CD14-positive monocyte (primary cell): ENCODE measurements around the gene SNX11. TPM values are rescaled to one million over a fixed set of nuclear protein-coding genes. Genes with fewer than 3 reads are reported as not detected.

Experiments
- DNase-seq, 3 donors: peaks; one replicate each; pipeline ENCODE4 v3.0.0-alpha.2; 2011 to 2022
- H2AFZ ChIP-seq: 2 replicates; pipeline ENCODE4 v1.6.0; 2012; ENCODE audit warnings: mild to moderate bottlenecking, low read depth, low read length, inconsistent platforms; ENCODE audit not compliant: insufficient read depth, poor library complexity, severe bottlenecking
- H3K27ac ChIP-seq, 2 donors: 1 replicate in 1 of 2; 2 replicates in 1 of 2; pipeline ENCODE4 v1.5.1; 2012 to 2013; ENCODE audit warnings: low read length in 2 of 2, control low read depth in 1 of 2, inconsistent platforms in 1 of 2, low read depth in 1 of 2, mild to moderate bottlenecking in 1 of 2
- H3K27me3 ChIP-seq, 2 donors: one replicate each; pipeline versions ENCODE4 v1.6.0 to v1.6.1; 2011 to 2013; ENCODE audit warnings: low read length in 2 of 2; ENCODE audit not compliant: control insufficient read depth in 2 of 2, insufficient read depth in 2 of 2
- H3K36me3 ChIP-seq, 2 donors: replicated peaks in 1 of 2; 1 replicate in 1 of 2; 2 replicates in 1 of 2; pipeline versions ENCODE4 v1.5.1 to v1.6.1; 2012 to 2013; ENCODE audit warnings: low read length in 2 of 2, control low read depth in 1 of 2, inconsistent platforms in 1 of 2, mild to moderate bottlenecking in 1 of 2; ENCODE audit not compliant: insufficient read depth in 2 of 2, control insufficient read depth in 1 of 2
- H3K4me1 ChIP-seq, 2 donors: 1 replicate in 1 of 2; 2 replicates in 1 of 2; pipeline versions ENCODE4 v1.5.1 to v1.6.1; 2012 to 2013; ENCODE audit warnings: low read length in 2 of 2, control low read depth in 1 of 2, inconsistent platforms in 1 of 2, mild to moderate bottlenecking in 1 of 2, moderate library complexity in 1 of 2; ENCODE audit not compliant: insufficient read depth in 2 of 2, control insufficient read depth in 1 of 2
- H3K4me2 ChIP-seq: replicated peaks from 2 replicates; pipeline ENCODE3; 2012; ENCODE audit warnings: low read length, moderate library complexity, mild to moderate bottlenecking; ENCODE audit not compliant: poor library complexity, severe bottlenecking; ENCODE audit errors: extremely low read depth
- H3K4me3 ChIP-seq, 3 experiments: fragments of 200-600 bp in 1 of 3; sonication (generic) in 1 of 3; replicated peaks in 1 of 3; 1 replicate in 2 of 3; 2 replicates in 1 of 3; pipeline ENCODE4 v1.5.1; 2011 to 2013; ENCODE audit warnings: low read length in 3 of 3, mild to moderate bottlenecking in 3 of 3, control low read depth in 2 of 3, low read depth in 2 of 3, inconsistent platforms in 1 of 3, moderate library complexity in 1 of 3
- H3K79me2 ChIP-seq: 2 replicates; pipeline ENCODE4 v1.6.0; 2012; ENCODE audit warnings: mild to moderate bottlenecking, control low read depth, inconsistent platforms, low read length, moderate library complexity; ENCODE audit not compliant: insufficient read depth
- H3K9ac ChIP-seq: 2 replicates; pipeline ENCODE4 v1.6.0; 2017; ENCODE audit warnings: low read length, mild to moderate bottlenecking; ENCODE audit not compliant: insufficient read depth, poor library complexity, severe bottlenecking
- H3K9me3 ChIP-seq, 2 donors: replicated peaks in 1 of 2; 1 replicate in 1 of 2; 2 replicates in 1 of 2; pipeline versions ENCODE4 v1.5.1 to v1.6.1; 2012 to 2013; ENCODE audit warnings: low read length in 2 of 2, control low read depth in 1 of 2; ENCODE audit not compliant: control insufficient read depth in 1 of 2, insufficient read depth in 1 of 2
- H4K20me1 ChIP-seq: 2 replicates; pipeline ENCODE4 v1.6.0; 2012; ENCODE audit warnings: mild to moderate bottlenecking, low read length, control low read depth, moderate library complexity; ENCODE audit not compliant: insufficient read depth
- H3K27ac Mint-ChIP-seq, 7 donors: one replicate each; pipeline ENCODE4 v1.8.0; 2020; ENCODE audit warnings: mild to moderate bottlenecking in 7 of 7, mixed read lengths in 7 of 7, moderate library complexity in 6 of 7, inconsistent platforms in 2 of 7
- H3K27me3 Mint-ChIP-seq, 3 donors: one replicate each; pipeline ENCODE4 v1.8.0; 2021 to 2022; ENCODE audit warnings: low read depth in 3 of 3, mild to moderate bottlenecking in 3 of 3, mixed read lengths in 3 of 3, moderate library complexity in 3 of 3, inconsistent platforms in 1 of 3
- H3K36me3 Mint-ChIP-seq, 2 donors: one replicate each; pipeline ENCODE4 v1.8.0; 2020; ENCODE audit warnings: mixed read lengths in 2 of 2, inconsistent platforms in 1 of 2, mild to moderate bottlenecking in 1 of 2
- H3K4me1 Mint-ChIP-seq: one replicate; pipeline ENCODE4 v1.8.0; 2020; ENCODE audit warnings: mild to moderate bottlenecking, mixed read lengths
- H3K4me3 Mint-ChIP-seq, 2 donors: one replicate each; pipeline ENCODE4 v1.8.0; 2020; ENCODE audit warnings: mild to moderate bottlenecking in 2 of 2, mixed read lengths in 2 of 2, moderate library complexity in 1 of 2
- H3K9me3 Mint-ChIP-seq, 7 donors: one replicate each; pipeline ENCODE4 v1.8.0; 2020 to 2022; ENCODE audit warnings: mixed read lengths in 7 of 7, mild to moderate bottlenecking in 6 of 7, moderate library complexity in 6 of 7, inconsistent platforms in 2 of 7
- CTCF ChIP-seq: fragments of 200-600 bp; IDR thresholded peaks from one replicate; pipeline ENCODE4 v1.8.0; 2022; ENCODE audit warnings: antibody characterized with exemption, mild to moderate bottlenecking
- WGBS: methylation state at CpG from one replicate; pipeline ENCODE4 v1.1.5; 2013; ENCODE audit warnings: missing lambda C conversion rate; ENCODE audit not compliant: insufficient coverage; 5-methylcytosine and 5-hydroxymethylcytosine counted together
- intact Hi-C, 2 donors: fragments of 100-400 bp; cut with micrococcal nuclease; formaldehyde crosslinking; loops; one replicate each; pipeline versions ENCODE4 v1.15.0 to v1.15.1; 2023
- polyA plus RNA-seq, 3 donors: library from polyadenylated mRNA; depleted of rRNA in 1 of 3; unstranded in 2 of 3; stranded (reverse) in 1 of 3; fragments of 300-500 nt in 2 of 3; fragments of >200 nt in 1 of 3; fragmentation: Illumina TruSeq in 2 of 3; gene quantifications; 1 replicate in 2 of 3; 2 replicates in 1 of 3; pipeline ENCODE4 v1.2.3, GENCODE V29; 2012 to 2021

Gene SNX11
- polyA plus RNA-seq, 3 donors, result 34.3 to 49.3 (median 48.4) TPM

GRCh38 chr17:48155889-48156611, 48.5 kb downstream of the SNX11 start:
- peak overlapping the region in 1 of 7 donors; percentile 6 for H3K27ac Mint-ChIP-seq
- no peak overlapping the region for H2AFZ ChIP-seq
- H3K4me3 Mint-ChIP-seq, result peak overlapping the region in 1 of 2 donors; percentile 70
- peaks cover 5 to 19% of the 10 kb centered on the region in 2 donors for H3K27me3 ChIP-seq
- no peak overlapping the region for H3K27ac ChIP-seq
- H3K36me3 ChIP-seq, result no peaks in the 10 kb centered on the region
- no peaks in the 10 kb centered on the region for H3K4me1 ChIP-seq
- H3K4me2 ChIP-seq, result no peak overlapping the region
- H3K9me3 ChIP-seq, result no peaks in the 10 kb centered on the region
- no peak overlapping the region for H3K4me3 ChIP-seq
- peaks cover 16 to 33% (median 24%) of the 10 kb centered on the region in 3 donors for H3K27me3 Mint-ChIP-seq
- H3K36me3 Mint-ChIP-seq, result no peaks in the 10 kb centered on the region
- no peaks in the 10 kb centered on the region for H3K79me2 ChIP-seq
- no peak for TF ChIP-seq CTCF
- intact Hi-C loops, result no loop called here
- no peak for DNase-seq
- H3K4me1 Mint-ChIP-seq, result peaks cover 15% of the 10 kb centered on the region
- H3K9me3 Mint-ChIP-seq, result no peaks in the 10 kb centered on the region
- WGBS, result 16% methylated on average over 12 of the region's 21 CpGs
- H3K9ac ChIP-seq, result peak overlapping the region; percentile 10
- H4K20me1 ChIP-seq, result no peaks in the 10 kb centered on the region

DNA sequence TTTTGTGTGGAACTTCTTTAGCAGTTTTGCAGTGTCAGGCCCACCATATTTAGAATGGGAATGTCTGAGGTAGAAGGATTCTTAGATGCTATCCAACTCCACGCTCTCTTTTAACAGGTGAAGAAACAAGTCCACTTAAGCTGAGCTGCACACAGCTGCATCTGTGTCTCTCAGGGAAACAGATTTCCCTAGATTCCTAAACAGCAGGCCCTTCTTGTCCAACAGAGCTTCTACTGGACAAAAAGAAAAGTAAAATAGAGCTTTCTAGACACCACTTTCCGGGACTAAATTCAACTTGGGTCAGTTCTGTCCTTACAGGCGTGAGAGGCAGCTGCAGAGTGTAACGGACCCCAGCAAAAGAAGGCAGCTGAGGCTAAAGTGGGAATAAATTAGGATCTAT, 51.7 kb downstream of the SNX11 start:
- no peak overlapping the region for H3K27ac ChIP-seq
- 88% methylated on average over 3 of the region's 4 CpGs for WGBS
- peaks cover 14% of the 10 kb centered on the region for H3K4me1 Mint-ChIP-seq
- no peaks in the 10 kb centered on the region for H3K9me3 Mint-ChIP-seq
- no peaks in the 10 kb centered on the region for H3K79me2 ChIP-seq
- no peak for DNase-seq
- no peaks in the 10 kb centered on the region for H3K9me3 ChIP-seq
- H3K27ac Mint-ChIP-seq, result no peak overlapping the region
- intact Hi-C loops, result no loop called here
- H3K27me3 Mint-ChIP-seq, result peaks cover 12 to 24% (median 21%) of the 10 kb centered on the region in 3 donors
- H3K4me1 ChIP-seq, result no peaks in the 10 kb centered on the region
- H4K20me1 ChIP-seq, result no peaks in the 10 kb centered on the region
- H2AFZ ChIP-seq, result no peak overlapping the region
- H3K4me2 ChIP-seq, result no peak overlapping the region
- no peaks in the 10 kb centered on the region for H3K36me3 ChIP-seq
- no peak for TF ChIP-seq CTCF
- no peak overlapping the region for H3K9ac ChIP-seq
- no peaks in the 10 kb centered on the region for H3K36me3 Mint-ChIP-seq
- H3K4me3 ChIP-seq, result no peak overlapping the region
- H3K4me3 Mint-ChIP-seq, result no peak overlapping the region
- peaks cover 3 to 12% of the 10 kb centered on the region in 2 donors for H3K27me3 ChIP-seq
